HG03378 (cell line): ENCODE data around the gene ATXN3L.

Experiments used
- ATAC-seq: cut with Tn5 transposase; IDR thresholded peaks from one replicate; pipeline ENCODE4 v1.9.1; 2021; ENCODE audit warnings: mild to moderate bottlenecking, moderate library complexity; ENCODE audit not compliant: unreplicated experiment

Gene ATXN3L

DNA sequence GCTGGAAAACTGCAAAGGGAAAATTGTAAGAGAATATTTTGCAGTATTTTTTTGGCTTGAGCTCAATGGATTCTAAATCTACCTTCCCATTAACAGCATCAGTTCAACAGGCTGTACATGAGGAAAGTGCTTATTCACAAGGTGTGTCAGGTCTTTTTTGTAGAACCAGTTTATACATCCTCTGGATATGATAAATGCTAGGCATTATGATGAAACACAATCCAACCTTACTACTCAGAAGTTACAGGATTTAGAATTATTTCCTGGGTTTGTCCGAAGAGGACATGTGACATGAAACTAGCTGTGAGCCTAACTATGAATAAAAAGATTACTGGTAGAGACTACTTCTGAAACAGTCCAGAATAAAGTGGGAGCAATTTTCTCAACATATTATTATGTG is 49.5 kb downstream of the ATXN3L start:
- ATAC-seq = no peak

DNA sequence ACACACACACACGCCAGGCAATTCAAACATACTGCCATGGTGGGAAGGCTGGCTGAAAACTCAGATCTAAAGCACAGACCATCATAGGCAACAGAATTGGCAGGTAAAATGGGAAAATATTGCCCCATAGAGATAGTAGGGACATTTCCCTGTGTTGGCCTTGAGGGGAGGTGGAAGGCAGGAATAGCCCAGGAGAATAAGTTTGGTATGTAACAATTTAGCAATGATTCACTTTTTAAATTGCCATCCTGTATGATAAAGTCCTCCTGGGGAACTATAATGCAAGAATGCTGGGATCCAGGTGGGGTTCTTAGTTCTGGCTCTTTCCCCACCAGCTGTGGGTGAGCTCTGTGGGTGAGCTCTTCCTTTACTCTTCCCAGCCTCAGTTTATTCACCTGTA is 51.0 kb downstream of the ATXN3L start:
- ATAC-seq = no peak
